Lung microvascular endothelial cell (primary cell): ENCODE measurements around the gene PDZRN3. TPM values are rescaled to one million over a fixed set of nuclear protein-coding genes. Genes with fewer than 3 reads are reported as not detected.

ENCODE experiments used
- DNase-seq, 2 donors: peaks; one replicate each; pipeline versions ENCODE4 v3.0.0 to v3.0.0-alpha.2; 2010; ENCODE audit warnings: low read depth in 2 of 2
- total RNA-seq: library from RNA; depleted of rRNA; stranded (reverse); fragments of >200 nt; gene quantifications from 2 replicates; pipeline ENCODE4 v1.2.1, GENCODE V29; 2014

Gene PDZRN3
- total RNA-seq, 1 donor from 2014 or later, result under 0.01 TPM

- no peak for DNase-seq
Observed at GRCh38 chr3:73426606-73427005, 198.1 kb downstream of the PDZRN3 start.

DNA sequence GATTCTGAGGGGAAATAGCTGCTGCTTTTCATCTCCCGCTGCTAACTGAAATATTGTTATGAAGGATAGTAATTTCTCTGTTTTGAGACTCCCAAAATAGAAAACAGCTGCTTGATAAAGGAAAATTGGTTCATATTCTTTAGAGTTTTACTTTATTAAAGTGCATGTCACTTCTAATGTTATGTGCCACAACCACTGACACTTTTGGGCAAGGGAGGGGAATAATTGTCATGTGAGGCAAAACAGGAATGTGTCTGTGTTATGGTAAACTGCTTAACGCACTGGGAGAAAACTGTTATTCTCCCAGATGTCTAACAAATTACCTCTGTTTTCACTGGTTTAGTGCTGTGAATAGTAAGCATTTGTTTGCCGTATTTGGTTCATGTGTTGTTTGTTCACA, 201.6 kb downstream of the PDZRN3 start:
- DNase-seq, result no peak

DNA sequence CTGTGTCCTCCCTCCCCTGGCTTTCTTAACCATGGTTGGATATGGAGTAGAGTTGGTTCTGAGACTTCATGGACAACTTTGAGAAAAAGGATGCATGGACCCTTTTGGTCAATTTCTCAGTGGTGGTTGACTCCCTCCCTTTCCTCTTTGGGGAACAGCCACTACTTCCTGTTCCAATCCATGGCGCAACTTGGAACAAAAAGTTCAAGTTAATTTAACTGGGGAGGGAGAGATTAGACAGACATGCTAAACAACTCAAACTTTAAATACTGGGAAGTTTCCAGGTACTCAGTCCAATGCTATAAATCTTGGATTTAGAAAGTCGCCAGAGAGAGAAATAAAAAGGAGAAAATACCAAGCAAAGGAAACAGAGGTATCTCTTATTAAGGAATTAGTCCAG, 202.2 kb downstream of the PDZRN3 start:
- no peak for DNase-seq

DNA sequence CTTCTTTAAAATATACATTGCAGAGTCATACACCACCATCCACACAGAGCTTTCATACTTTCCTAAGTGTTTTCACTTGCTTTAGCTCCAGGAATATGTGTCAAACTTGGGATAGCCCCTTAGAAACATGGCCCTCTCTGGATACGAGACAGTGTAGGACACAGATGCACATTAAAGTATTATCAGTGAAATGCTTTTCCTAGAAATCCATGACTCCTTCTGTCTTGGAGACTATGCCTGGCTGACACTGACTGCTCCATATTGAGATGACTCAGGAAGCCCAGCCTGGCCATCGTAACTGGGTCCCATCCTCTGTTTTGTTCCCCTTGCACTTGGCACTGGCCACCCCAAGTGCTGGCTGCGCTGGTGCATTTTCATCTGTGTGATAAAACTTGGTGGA, 204.8 kb downstream of the PDZRN3 start:
- DNase-seq, result no peak

DNA sequence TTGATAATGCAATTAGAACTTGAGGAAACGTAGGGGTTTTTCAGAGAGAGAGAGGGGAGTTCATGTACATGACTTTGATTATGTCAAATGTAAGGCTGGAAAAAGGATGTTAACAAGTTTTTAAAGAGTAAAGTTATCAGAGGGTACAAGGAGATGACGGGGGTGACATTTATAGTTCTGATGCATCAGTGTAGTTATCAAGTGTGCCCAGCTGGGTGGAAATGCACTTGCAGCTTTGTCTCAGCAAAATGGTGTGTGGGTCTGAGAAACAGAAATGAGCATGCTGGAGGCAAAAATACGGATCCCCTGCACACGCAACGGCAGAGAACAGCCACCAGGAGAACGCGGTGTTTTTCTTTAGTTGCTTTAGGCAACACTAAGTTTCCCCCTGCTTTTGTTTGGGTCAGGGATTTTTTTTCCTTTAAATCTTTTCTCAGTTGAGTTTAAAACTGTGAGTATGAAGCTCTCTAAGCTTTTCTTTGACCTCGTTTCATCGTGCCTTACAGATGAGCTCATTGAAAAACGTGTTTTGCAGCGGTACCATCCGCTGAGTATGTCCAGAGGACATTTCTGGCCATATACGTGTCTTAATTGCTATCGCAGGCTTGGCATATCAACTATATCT, 205.4 kb downstream of the PDZRN3 start:
- no peak for DNase-seq

GRCh38 chr3:73418681-73419080, 206.1 kb downstream of the PDZRN3 start:
- no peak for DNase-seq

- DNase-seq, result no peak
Observed at GRCh38 chr3:73415118-73415517, 209.6 kb downstream of the PDZRN3 start.

DNA sequence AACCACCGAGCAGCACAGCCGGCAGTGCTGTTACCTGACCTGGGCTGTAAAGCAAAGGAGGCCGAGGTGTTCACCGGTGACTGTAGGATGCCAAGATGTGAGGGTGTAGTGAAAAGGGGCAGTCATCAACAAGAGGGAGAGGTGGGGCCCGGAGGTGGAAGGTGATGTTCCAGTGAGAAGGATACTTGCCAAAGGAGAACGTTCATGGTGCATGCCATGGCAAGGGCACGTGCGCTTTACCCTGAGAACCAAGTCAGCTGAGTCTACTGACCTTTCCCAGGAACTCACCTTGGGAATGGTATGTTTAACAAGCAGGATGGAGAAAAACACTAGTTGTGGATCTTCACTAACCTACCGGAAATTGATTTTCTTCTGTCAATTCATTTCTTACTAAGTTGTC, 211.1 kb downstream of the PDZRN3 start:
- DNase-seq, result no peak

GRCh38 chr3:73411993-73412392, 212.7 kb downstream of the PDZRN3 start:
- DNase-seq, result no peak

GRCh38 chr3:73411545-73411944, 213.2 kb downstream of the PDZRN3 start:
- DNase-seq, result no peak

- DNase-seq, result no peak
Observed at GRCh38 chr3:73409138-73409763, 215.5 kb downstream of the PDZRN3 start.

DNA sequence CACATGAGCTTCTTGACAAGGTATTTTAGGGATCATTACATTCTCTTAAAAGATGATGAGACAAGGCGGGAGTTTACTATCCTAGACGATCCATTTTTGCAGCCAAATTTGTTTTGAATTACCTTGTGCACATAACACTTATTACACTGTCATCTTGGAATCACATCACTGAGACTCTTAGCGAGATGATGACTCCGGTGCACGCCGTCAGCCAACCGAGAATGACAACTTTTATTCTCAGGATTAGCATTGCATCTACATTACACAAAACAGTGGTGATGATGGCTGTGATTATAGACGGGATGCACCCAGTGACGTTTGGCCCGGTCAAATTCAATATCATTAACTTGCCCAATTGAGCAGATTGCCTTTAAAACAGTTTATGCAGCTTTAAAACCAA, 216.1 kb downstream of the PDZRN3 start:
- no peak for DNase-seq

- DNase-seq, result no peak
Observed at GRCh38 chr3:73407577-73407976, 217.2 kb downstream of the PDZRN3 start.

DNA sequence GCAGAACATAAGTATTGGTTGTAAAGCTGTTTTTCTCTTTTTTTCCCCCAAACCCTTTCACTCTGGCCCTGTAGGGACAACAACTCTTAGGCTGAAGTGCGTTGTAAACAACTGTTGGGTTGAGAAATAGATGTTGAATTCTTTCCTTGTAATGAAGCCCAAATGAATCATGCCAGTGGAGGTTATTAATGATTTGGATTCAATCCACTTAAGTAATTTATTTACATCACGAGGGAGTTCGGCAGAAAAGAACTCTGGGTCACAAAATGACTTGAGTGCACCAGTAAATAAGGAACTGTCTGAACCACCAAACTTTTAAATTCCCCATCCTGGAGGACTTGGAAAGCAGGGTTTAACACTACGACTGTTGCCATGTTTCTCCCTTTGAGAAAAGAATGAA, 218.9 kb downstream of the PDZRN3 start:
- DNase-seq, result no peak

- no peak for DNase-seq
Observed at GRCh38 chr3:73405000-73405399, 219.7 kb downstream of the PDZRN3 start.

DNA sequence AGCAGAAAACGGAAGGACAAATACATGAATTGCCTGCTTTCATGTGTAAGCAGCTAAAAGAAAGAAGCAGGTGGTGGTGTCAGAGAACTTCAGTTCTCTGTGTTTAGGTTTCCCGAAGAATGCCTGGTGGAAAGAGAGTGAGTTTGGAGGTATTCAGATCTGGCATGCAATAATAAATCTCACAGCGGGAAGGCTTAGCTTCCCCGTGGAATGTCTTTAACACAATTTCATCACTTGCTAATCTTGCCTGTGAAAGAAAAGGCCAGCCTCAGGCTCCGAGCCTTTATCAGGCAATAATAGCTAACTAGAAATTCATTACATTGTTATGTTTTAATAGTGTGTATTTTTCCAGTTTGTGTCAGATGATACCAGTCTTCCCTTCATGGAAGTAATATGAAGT, 220.3 kb downstream of the PDZRN3 start:
- no peak for DNase-seq

GRCh38 chr3:73403444-73403843, 221.3 kb downstream of the PDZRN3 start:
- no peak for DNase-seq

DNA sequence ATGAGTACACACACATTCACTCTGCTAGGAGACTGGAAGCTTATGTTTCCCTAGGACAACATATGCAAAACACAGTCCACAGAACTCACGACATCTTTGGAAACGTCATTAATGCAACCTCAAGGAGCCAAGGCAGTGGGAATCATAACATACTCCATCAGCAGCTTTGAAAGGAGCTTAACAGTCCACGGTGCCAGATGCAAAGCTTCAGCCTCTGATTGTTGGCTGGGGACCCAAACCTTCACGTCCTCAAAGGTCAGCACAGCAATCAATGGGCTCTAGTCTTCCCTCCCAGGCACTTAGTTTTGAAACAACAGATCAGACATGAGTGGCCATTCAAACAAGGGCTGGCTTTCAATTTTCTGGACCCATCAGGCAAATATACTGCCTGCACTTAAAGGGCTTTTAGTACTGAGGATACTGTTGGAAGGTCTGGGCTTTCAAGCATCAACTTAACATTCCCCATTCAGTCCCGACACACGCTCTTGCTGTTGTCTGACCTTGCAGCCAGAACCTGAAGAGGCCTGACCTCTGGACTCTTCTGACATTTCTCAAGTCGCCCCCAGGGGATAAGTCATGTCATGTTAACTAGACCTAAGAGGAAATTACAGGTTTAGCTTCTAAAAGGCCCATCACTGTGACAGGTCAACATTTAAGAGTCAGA, 223.0 kb downstream of the PDZRN3 start:
- no peak for DNase-seq

DNA sequence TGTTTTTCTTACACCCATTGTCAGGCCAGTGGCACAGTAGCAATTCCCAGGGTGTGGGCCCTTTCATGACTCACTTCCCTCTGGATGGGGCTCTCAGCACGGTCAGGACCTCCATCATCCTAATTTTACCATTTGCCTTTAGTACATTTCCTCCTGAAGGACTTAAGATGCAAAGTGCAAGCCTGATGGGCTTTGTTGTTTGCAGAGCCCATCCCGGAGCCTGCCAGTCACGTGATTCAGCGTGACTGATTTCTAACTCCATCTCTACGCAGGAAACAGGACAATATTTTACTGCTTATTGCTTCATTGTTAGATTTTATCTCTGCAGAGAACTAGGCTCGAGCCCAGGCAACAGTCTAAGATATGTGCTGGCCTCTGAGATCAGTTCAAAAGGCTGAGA, 223.7 kb downstream of the PDZRN3 start:
- DNase-seq, result no peak

DNA sequence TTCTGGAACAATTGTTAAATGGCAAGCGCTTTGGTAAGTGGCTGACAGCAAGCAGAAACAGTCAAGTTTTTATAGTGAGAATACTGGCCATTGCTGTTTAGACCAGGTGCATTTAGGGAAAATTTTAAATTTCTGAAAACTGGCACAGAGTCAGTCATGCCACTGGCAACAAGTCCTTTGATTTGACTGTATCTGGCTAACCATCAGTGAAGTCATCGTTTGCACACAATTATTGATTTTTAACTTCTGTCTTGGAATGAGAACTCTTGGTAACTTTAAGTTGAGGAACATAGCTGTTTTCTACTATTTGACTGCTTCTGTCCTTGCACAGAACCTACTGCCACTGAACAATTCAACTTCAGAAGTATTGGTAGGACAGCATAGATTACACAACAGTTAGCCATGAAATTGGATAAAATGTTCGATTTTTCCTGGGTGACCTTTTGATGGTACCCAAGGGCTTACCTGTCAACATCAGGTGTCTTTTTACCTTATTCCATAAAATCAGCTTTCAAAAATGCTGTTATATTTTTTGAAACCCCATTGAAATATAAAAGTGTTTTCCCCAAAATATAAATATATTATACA, 225.0 kb downstream of the PDZRN3 start:
- DNase-seq, result no peak

- DNase-seq, result no peak
Observed at GRCh38 chr3:73399106-73399505, 225.6 kb downstream of the PDZRN3 start.

GRCh38 chr3:73398084-73398483, 226.7 kb downstream of the PDZRN3 start:
- no peak for DNase-seq

DNA sequence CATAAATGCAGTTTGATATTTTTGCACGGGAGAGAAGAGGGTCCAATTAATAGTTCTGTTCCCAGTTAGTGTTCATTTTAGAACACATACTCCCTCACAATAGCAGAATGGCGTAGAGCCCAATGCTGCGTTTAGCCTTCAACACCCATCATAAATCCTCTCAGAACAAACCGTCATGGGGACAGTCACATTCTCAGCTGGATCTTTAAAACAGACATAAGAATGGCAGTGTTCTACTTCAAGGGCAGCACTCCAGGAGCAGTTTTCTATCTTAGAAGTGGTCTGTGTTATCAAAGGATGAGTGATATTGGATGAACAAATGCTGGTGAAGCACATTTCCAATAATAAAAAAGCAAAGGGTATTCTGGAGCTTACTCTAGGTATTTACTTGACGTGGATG, 230.5 kb downstream of the PDZRN3 start:
- DNase-seq, result no peak
